ENCODE measurements around the gene GOLGA2.

GRCh38 chr9:128231638-128232527 is 43.9 kb downstream of the GOLGA2 start:
- no peak for TF ChIP-seq POLR2A (IDR thresholded peaks at IDR 0.05)
- TF ChIP-seq CTCF (IDR thresholded peaks at IDR 0.05 in 4 of 5, conservative IDR thresholded peaks at IDR 0.05 in 1 of 5): no peak
